WERI-Rb-1 (cell line): Measurements from ENCODE around the gene SH3TC1.

Experiments used
- DNase-seq: peaks from one replicate; pipeline ENCODE4 v3.0.0-alpha.2; 2020
- H3K27ac ChIP-seq: fragments of 250-450 bp; sonication (Bioruptor Pico); 2 replicates; pipeline ENCODE4 v1.5.1; 2020; ENCODE audit warnings: mild to moderate bottlenecking, moderate library complexity
- H3K27me3 ChIP-seq: fragments of 250-450 bp; sonication (Bioruptor Pico); 2 replicates; pipeline ENCODE4 v1.5.1; 2021; ENCODE audit warnings: mild to moderate bottlenecking, low read depth, moderate library complexity; ENCODE audit not compliant: insufficient read depth, severe bottlenecking
- H3K36me3 ChIP-seq: fragments of 250-450 bp; sonication (Bioruptor Pico); 2 replicates; pipeline ENCODE4 v1.5.1; 2020; ENCODE audit warnings: mild to moderate bottlenecking, moderate library complexity
- H3K4me3 ChIP-seq: 2 replicates; pipeline ENCODE4 v1.5.1; 2011; ENCODE audit warnings: low read depth, mild to moderate bottlenecking, control low read depth, low read length
- H3K9me3 ChIP-seq: fragments of 250-450 bp; sonication (Bioruptor Pico); 2 replicates; pipeline ENCODE4 v1.5.1; 2021; ENCODE audit warnings: mild to moderate bottlenecking, moderate library complexity; ENCODE audit not compliant: severe bottlenecking
- TF ChIP-seq, protein P1 (sequence below): IDR thresholded peaks from 2 replicates; pipeline ENCODE4 v1.5.1; 2011; ENCODE audit warnings: low read depth, mild to moderate bottlenecking, control low read depth, inconsistent platforms, low read length

SH3TC1 gene

GRCh38 chr4:8244931-8245460 is 45.9 kb downstream of the SH3TC1 start:
- H3K27ac ChIP-seq: no peak overlapping the region
- H3K9me3 ChIP-seq: no peaks in the 10 kb centered on the region
- DNase-seq: no peak
- no peaks in the 10 kb centered on the region for H3K27me3 ChIP-seq
- H3K4me3 ChIP-seq: no peak overlapping the region
- no peaks in the 10 kb centered on the region for H3K36me3 ChIP-seq
- TF ChIP-seq, protein P1, sequence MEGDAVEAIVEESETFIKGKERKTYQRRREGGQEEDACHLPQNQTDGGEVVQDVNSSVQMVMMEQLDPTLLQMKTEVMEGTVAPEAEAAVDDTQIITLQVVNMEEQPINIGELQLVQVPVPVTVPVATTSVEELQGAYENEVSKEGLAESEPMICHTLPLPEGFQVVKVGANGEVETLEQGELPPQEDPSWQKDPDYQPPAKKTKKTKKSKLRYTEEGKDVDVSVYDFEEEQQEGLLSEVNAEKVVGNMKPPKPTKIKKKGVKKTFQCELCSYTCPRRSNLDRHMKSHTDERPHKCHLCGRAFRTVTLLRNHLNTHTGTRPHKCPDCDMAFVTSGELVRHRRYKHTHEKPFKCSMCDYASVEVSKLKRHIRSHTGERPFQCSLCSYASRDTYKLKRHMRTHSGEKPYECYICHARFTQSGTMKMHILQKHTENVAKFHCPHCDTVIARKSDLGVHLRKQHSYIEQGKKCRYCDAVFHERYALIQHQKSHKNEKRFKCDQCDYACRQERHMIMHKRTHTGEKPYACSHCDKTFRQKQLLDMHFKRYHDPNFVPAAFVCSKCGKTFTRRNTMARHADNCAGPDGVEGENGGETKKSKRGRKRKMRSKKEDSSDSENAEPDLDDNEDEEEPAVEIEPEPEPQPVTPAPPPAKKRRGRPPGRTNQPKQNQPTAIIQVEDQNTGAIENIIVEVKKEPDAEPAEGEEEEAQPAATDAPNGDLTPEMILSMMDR: no peak

GRCh38 chr4:8245884-8246833 is 47.1 kb downstream of the SH3TC1 start:
- H3K9me3 ChIP-seq: no peaks in the 10 kb centered on the region
- TF ChIP-seq, protein P1: no peak
- DNase-seq: no peak

DNA sequence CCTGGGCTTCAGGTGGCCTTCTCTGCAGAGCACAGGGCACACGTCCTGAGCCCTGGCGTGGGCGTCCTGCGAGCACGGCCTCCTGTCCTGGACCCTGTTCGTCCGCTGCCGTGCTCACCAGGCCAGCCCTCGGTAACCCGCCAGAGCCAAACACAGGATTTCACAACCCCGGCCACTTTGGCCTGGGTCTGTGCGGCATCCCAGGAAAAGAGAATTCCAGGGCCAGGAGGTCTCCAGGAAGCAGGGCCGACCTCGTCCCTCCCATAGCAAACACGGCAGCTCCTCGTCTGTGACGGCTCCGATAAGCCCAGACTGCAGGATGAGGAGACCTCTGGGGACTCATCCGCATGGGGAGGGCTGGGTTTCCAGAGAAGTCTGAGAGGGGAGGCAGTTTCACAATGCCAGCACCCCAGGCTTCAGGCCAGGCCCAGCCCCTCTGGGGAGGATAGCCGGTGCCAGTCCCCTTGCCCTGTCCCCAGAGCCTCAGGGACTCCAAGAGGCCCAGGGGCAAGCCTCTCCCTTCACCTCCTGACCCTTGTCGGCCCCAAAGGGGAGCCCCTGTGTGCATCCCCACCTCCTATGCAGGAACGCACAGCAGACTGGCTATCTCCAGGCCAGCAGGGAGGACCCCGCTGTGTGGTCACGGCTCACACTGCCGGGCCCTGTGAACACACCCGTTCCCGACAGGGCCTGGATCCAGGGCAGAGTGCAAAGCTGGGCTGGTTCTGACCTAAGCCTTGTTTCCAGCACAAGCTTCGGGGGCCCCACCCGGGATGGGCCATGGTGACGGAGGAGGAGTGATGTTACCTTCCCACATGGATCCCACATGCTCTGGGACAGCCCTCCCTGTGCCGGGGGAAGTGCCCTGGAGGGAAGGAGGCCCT is 48.2 kb downstream of the SH3TC1 start:
- no peak for DNase-seq
- no peak overlapping the region for H3K27ac ChIP-seq
- no peak overlapping the region for H3K4me3 ChIP-seq

More at GRCh38 chr4:8245884-8246833, 47.1 kb downstream of the SH3TC1 start:
- Histone ChIP-seq H3K27me3 (no peaks in the 10 kb centered on the region), H3K4me3 (no peak overlapping the region), H3K27ac (no peak overlapping the region), H3K36me3 (no peaks in the 10 kb centered on the region)

DNA sequence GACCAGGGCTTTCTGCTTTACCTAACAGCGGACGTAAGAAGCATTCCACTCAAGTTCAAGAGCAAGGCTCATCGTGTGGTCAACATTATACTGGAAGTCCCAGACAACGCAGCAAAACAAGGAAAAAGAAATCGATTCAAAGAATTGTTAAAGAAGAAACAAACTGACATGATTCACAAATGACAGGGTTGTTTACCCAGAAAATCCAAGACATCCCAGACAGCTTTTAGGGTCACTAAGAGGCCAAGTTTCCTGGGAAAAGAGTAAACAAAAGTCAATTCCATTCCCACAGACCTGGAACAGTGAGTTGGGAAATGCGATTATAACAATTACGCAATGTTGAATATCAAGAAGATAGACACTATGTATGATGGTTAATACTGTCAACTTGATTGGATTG is 49.0 kb downstream of the SH3TC1 start:
- H3K4me3 ChIP-seq: no peak overlapping the region
- TF ChIP-seq, protein P1: no peak
- no peak overlapping the region for H3K27ac ChIP-seq
- no peaks in the 10 kb centered on the region for H3K9me3 ChIP-seq
- H3K36me3 ChIP-seq: no peaks in the 10 kb centered on the region
- no peak for DNase-seq
- no peaks in the 10 kb centered on the region for H3K27me3 ChIP-seq

More for the DNA sequence above, 48.2 kb downstream of the SH3TC1 start:
- H3K9me3 ChIP-seq: no peaks in the 10 kb centered on the region
- H3K36me3 ChIP-seq: no peaks in the 10 kb centered on the region
- TF ChIP-seq, protein P1: no peak
- no peaks in the 10 kb centered on the region for H3K27me3 ChIP-seq

- TF ChIP-seq, protein P1: no peak
- no peaks in the 10 kb centered on the region for H3K36me3 ChIP-seq
- no peak overlapping the region for H3K27ac ChIP-seq
- no peaks in the 10 kb centered on the region for H3K9me3 ChIP-seq
- no peaks in the 10 kb centered on the region for H3K27me3 ChIP-seq
- no peak for DNase-seq
- H3K4me3 ChIP-seq: no peak overlapping the region
Measured at GRCh38 chr4:8250227-8250626, 51.1 kb downstream of the SH3TC1 start.
